K562 (cell line): ENCODE data around the gene IDS. TPM values are rescaled to one million over a fixed set of nuclear protein-coding genes. Genes with fewer than 3 reads are reported as not detected.

Experiments
- IRF2 ChIP-seq: sonication (generic); formaldehyde crosslinking; IDR thresholded peaks from 2 replicates; pipeline ENCODE4 v1.8.1; 2022; ENCODE audit warnings: mild to moderate bottlenecking, missing genetic modification reagents
- MBD2 ChIP-seq: sonication (generic); IDR thresholded peaks from 2 replicates; pipeline ENCODE4 v1.6.1; 2016; ENCODE audit warnings: low read depth, borderline replicate concordance
- MEF2A ChIP-seq: IDR thresholded peaks from 2 replicates; pipeline ENCODE4 v1.6.1; 2011; ENCODE audit warnings: low read depth, mild to moderate bottlenecking, low read length, moderate library complexity; ENCODE audit not compliant: control insufficient read depth
- NBN ChIP-seq: fragments of 450-650 bp; IDR thresholded peaks from 2 replicates; pipeline ENCODE4 v1.6.1; 2016; ENCODE audit warnings: low read depth, mild to moderate bottlenecking
- SMARCE1 ChIP-seq: fragments of 450-650 bp; IDR thresholded peaks from 2 replicates; pipeline ENCODE4 v1.7.1; 2016; ENCODE audit warnings: mild to moderate bottlenecking
- SMC3 ChIP-seq: conservative IDR thresholded peaks from 2 replicates; pipeline ENCODE4 v1.6.1; 2011; ENCODE audit warnings: low read depth, low read length, improper control_type of control experiment; ENCODE audit not compliant: insufficient read depth
- SRSF9 ChIP-seq: fragments of 200-400 bp; formaldehyde crosslinking; IDR thresholded peaks from 2 replicates; pipeline ENCODE4 v1.6.1; 2017; ENCODE audit warnings: low read depth, low read length, borderline replicate concordance
- polyA plus RNA-seq, 8 experiments: library from polyadenylated mRNA; depleted of rRNA in 4 of 8; stranded (reverse) in 5 of 8; unstranded in 3 of 8; fragments of >200 nt; fragmentation: Nextera tagmentation in 2 of 8; fragmentation: Illumina TruSeq in 1 of 8; extraction: Ambion mirVana in 2 of 8; extraction: Trizol in 1 of 8; gene quantifications; 2 replicates each; pipeline versions ENCODE4 v1.2.1 to v1.2.3, GENCODE V29; 2011 to 2014; ENCODE audit warnings: inconsistent platforms in 1 of 8, missing spikeins in 1 of 8
- total RNA-seq, 7 experiments: library from RNA; depleted of rRNA in 6 of 7; stranded (reverse); fragments of >200 nt in 6 of 7; fragmentation: Illumina TruSeq in 2 of 7; extraction: Trizol in 2 of 7; gene quantifications; 2 replicates each; pipeline versions ENCODE4 v1.2.1 to v1.2.3, GENCODE V29; 2011 to 2021; ENCODE audit warnings: low replicate concordance in 1 of 7
- TF ChIP-seq, protein P1 (sequence below): fragments of 450-650 bp; IDR thresholded peaks from 2 replicates; pipeline ENCODE4 v1.6.1; 2016; ENCODE audit warnings: mild to moderate bottlenecking, moderate library complexity
- TF ChIP-seq, protein P2 (sequence below): fragments of 250-450 bp; sonication (Bioruptor Pico); IDR thresholded peaks from 2 replicates; pipeline ENCODE4 v1.5.0; 2021; ENCODE audit warnings: mild to moderate bottlenecking, moderate library complexity
- TF ChIP-seq, protein P3 (sequence below): fragments of 250-450 bp; sonication (Bioruptor Pico); IDR thresholded peaks from 2 replicates; pipeline ENCODE4 v1.5.0; 2021; ENCODE audit warnings: mild to moderate bottlenecking, borderline replicate concordance

IDS gene
- total and polyA plus RNA-seq, 9 of the 15 experiments (the other 6 are each of a cell fraction or from before 2014, with no cell fraction given), result 2.0 to 18.6 (median 8.6) TPM

DNA sequence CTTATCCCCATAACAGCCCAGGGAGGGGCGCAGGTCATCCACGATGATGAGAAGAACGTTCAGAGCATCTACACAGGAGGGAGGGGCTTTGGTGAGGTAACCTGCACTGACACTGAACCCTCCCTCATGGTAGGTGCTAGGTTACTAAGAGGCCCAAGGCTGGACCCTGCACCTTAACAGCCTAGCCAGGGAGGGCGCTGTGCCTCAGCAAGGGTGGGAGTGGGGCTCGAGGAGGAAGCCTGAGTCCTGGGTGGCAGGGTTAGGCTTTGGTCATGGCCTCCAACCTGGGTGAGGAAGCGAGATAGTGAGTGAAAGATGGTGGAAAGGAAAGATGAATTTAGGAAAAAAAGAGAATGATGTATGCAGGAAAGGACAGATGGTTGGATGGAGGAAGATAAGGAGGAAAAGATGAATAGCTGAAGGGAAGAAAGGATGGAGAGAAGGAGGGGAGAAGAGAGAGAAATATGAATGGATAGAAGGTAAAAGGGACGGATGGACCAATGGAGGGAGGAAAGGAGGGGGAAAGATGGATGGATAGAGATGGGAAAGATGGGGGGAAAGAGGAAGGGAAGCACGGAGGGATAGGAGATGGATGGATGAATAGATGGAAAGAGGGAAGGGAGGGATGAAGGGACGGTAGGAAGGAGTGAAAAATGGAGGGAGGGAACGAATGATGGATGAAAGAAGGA, 736 bp downstream of the IDS start (continued):
- TF ChIP-seq MEF2A (no peak), NBN (no peak), SMC3 (no peak), MBD2 (no peak), SMARCE1 (no peak), SRSF9 (no peak), IRF2 (CRISPR knock-in tag) (no peak)
- TF ChIP-seq, protein P1, sequence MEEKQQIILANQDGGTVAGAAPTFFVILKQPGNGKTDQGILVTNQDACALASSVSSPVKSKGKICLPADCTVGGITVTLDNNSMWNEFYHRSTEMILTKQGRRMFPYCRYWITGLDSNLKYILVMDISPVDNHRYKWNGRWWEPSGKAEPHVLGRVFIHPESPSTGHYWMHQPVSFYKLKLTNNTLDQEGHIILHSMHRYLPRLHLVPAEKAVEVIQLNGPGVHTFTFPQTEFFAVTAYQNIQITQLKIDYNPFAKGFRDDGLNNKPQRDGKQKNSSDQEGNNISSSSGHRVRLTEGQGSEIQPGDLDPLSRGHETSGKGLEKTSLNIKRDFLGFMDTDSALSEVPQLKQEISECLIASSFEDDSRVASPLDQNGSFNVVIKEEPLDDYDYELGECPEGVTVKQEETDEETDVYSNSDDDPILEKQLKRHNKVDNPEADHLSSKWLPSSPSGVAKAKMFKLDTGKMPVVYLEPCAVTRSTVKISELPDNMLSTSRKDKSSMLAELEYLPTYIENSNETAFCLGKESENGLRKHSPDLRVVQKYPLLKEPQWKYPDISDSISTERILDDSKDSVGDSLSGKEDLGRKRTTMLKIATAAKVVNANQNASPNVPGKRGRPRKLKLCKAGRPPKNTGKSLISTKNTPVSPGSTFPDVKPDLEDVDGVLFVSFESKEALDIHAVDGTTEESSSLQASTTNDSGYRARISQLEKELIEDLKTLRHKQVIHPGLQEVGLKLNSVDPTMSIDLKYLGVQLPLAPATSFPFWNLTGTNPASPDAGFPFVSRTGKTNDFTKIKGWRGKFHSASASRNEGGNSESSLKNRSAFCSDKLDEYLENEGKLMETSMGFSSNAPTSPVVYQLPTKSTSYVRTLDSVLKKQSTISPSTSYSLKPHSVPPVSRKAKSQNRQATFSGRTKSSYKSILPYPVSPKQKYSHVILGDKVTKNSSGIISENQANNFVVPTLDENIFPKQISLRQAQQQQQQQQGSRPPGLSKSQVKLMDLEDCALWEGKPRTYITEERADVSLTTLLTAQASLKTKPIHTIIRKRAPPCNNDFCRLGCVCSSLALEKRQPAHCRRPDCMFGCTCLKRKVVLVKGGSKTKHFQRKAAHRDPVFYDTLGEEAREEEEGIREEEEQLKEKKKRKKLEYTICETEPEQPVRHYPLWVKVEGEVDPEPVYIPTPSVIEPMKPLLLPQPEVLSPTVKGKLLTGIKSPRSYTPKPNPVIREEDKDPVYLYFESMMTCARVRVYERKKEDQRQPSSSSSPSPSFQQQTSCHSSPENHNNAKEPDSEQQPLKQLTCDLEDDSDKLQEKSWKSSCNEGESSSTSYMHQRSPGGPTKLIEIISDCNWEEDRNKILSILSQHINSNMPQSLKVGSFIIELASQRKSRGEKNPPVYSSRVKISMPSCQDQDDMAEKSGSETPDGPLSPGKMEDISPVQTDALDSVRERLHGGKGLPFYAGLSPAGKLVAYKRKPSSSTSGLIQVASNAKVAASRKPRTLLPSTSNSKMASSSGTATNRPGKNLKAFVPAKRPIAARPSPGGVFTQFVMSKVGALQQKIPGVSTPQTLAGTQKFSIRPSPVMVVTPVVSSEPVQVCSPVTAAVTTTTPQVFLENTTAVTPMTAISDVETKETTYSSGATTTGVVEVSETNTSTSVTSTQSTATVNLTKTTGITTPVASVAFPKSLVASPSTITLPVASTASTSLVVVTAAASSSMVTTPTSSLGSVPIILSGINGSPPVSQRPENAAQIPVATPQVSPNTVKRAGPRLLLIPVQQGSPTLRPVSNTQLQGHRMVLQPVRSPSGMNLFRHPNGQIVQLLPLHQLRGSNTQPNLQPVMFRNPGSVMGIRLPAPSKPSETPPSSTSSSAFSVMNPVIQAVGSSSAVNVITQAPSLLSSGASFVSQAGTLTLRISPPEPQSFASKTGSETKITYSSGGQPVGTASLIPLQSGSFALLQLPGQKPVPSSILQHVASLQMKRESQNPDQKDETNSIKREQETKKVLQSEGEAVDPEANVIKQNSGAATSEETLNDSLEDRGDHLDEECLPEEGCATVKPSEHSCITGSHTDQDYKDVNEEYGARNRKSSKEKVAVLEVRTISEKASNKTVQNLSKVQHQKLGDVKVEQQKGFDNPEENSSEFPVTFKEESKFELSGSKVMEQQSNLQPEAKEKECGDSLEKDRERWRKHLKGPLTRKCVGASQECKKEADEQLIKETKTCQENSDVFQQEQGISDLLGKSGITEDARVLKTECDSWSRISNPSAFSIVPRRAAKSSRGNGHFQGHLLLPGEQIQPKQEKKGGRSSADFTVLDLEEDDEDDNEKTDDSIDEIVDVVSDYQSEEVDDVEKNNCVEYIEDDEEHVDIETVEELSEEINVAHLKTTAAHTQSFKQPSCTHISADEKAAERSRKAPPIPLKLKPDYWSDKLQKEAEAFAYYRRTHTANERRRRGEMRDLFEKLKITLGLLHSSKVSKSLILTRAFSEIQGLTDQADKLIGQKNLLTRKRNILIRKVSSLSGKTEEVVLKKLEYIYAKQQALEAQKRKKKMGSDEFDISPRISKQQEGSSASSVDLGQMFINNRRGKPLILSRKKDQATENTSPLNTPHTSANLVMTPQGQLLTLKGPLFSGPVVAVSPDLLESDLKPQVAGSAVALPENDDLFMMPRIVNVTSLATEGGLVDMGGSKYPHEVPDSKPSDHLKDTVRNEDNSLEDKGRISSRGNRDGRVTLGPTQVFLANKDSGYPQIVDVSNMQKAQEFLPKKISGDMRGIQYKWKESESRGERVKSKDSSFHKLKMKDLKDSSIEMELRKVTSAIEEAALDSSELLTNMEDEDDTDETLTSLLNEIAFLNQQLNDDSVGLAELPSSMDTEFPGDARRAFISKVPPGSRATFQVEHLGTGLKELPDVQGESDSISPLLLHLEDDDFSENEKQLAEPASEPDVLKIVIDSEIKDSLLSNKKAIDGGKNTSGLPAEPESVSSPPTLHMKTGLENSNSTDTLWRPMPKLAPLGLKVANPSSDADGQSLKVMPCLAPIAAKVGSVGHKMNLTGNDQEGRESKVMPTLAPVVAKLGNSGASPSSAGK, result no peak
- TF ChIP-seq, protein P2, sequence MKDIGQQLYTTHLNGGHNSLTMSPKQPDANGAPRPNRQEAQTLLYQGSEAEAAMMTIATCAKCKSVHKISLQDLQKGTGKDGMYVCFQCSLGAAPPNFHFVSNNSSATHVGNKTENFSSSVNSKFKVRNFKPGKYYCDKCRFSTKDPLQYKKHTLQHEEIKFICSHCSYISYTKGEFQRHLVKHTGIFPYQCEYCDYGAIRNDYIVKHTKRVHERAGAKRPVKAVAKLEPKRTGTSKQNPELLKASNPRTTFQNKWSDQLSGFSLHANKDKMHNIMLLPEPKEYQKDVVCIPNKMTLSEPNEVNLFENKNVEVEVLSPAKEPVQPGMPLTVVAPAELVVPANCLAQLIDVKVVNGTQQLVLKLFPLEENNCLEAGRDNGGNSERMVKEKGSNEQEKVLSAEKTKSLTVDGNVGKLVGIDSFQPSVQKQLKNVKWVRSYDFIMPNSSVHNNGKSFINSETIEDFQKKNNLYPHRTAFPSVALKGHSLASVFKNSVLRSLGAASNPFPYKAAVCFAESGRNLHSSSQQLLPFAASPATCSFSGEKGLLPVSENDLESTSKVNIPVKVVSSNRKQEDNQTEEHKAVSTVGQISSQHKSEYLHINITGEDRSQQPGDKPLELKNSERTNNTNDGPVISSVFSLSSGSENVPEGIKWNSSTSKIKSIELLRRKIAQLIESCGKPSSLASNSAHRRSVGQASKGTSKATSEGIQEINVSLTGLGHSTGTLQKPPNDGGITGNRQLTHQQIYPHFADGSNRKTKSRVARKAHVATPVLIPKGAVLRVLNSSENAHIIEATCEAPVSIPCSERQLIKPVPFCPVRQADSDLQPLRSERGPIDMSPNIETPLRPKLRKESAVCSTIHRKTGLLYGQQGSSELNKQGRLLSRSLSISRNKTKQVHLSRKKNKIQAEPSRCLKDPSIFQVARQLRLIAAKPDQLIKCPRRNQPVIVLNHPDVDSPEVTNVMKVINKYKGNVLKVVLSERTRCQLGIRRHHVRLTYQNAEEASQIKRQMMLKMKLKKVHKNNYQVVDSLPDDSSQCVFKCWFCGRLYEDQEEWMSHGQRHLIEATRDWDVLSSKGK (CRISPR knock-in tag), result no peak
- TF ChIP-seq, protein P3, sequence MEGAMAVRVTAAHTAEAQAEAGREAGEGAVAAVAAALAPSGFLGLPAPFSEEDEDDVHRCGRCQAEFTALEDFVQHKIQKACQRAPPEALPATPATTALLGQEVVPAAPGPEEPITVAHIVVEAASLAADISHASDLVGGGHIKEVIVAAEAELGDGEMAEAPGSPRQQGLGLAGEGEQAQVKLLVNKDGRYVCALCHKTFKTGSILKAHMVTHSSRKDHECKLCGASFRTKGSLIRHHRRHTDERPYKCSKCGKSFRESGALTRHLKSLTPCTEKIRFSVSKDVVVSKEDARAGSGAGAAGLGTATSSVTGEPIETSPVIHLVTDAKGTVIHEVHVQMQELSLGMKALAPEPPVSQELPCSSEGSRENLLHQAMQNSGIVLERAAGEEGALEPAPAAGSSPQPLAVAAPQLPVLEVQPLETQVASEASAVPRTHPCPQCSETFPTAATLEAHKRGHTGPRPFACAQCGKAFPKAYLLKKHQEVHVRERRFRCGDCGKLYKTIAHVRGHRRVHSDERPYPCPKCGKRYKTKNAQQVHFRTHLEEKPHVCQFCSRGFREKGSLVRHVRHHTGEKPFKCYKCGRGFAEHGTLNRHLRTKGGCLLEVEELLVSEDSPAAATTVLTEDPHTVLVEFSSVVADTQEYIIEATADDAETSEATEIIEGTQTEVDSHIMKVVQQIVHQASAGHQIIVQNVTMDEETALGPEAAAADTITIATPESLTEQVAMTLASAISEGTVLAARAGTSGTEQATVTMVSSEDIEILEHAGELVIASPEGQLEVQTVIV, result no peak
